Activated T-cell treated with anti-CD3 and anti-CD28 coated beads, Interleukin-2, amount 50 U/mL, for 48 hours (primary cell): ENCODE data around the gene LRRC4C.

Experiments used
- DNase-seq, 2 experiments: peaks; one replicate each; pipeline ENCODE4 v3.0.0-alpha.2; 2020

LRRC4C gene

GRCh38 chr11:41320238-41320637 is 139.2 kb downstream of the LRRC4C start:
- DNase-seq, result no peak

- DNase-seq, result no peak
Observed at GRCh38 chr11:41319434-41319833, 140.0 kb downstream of the LRRC4C start.

- no peak for DNase-seq
Observed at GRCh38 chr11:41316751-41317150, 142.7 kb downstream of the LRRC4C start.

GRCh38 chr11:41313226-41313625 is 146.2 kb downstream of the LRRC4C start:
- DNase-seq, result no peak

- DNase-seq, result no peak
Observed at GRCh38 chr11:41309716-41310115, 149.7 kb downstream of the LRRC4C start.

GRCh38 chr11:41309111-41309522 is 150.3 kb downstream of the LRRC4C start:
- no peak for DNase-seq

GRCh38 chr11:41308286-41308685 is 151.2 kb downstream of the LRRC4C start:
- no peak for DNase-seq

GRCh38 chr11:41307296-41308080 is 152.0 kb downstream of the LRRC4C start:
- no peak for DNase-seq

- no peak for DNase-seq
Observed at GRCh38 chr11:41306431-41306830, 153.0 kb downstream of the LRRC4C start.

GRCh38 chr11:41301023-41301422 is 158.4 kb downstream of the LRRC4C start:
- DNase-seq, result no peak

- no peak for DNase-seq
Observed at GRCh38 chr11:41289408-41289807, 170.0 kb downstream of the LRRC4C start.

- DNase-seq, result no peak
Observed at GRCh38 chr11:41286751-41287150, 172.7 kb downstream of the LRRC4C start.

- DNase-seq, result no peak
Observed at GRCh38 chr11:41284354-41284753, 175.1 kb downstream of the LRRC4C start.

GRCh38 chr11:41283191-41283930 is 176.1 kb downstream of the LRRC4C start:
- DNase-seq, result no peak

GRCh38 chr11:41282395-41282794 is 177.1 kb downstream of the LRRC4C start:
- no peak for DNase-seq

GRCh38 chr11:41281131-41281742 is 178.2 kb downstream of the LRRC4C start:
- no peak for DNase-seq

- no peak for DNase-seq
Observed at GRCh38 chr11:41274831-41275230, 184.6 kb downstream of the LRRC4C start.

GRCh38 chr11:41273908-41274307 is 185.5 kb downstream of the LRRC4C start:
- no peak for DNase-seq

GRCh38 chr11:41267451-41267850 is 192.0 kb downstream of the LRRC4C start:
- no peak for DNase-seq

- DNase-seq, result no peak
Observed at GRCh38 chr11:41256041-41256440, 203.4 kb downstream of the LRRC4C start.

- no peak for DNase-seq
Observed at GRCh38 chr11:41254966-41255365, 204.5 kb downstream of the LRRC4C start.

- DNase-seq, result no peak
Observed at GRCh38 chr11:41250408-41250935, 209.0 kb downstream of the LRRC4C start.

GRCh38 chr11:41247621-41248020 is 211.8 kb downstream of the LRRC4C start:
- DNase-seq, result no peak

GRCh38 chr11:41246399-41246745 is 213.1 kb downstream of the LRRC4C start:
- no peak for DNase-seq
